ENCODE results near the gene SAMD4B.

DNA sequence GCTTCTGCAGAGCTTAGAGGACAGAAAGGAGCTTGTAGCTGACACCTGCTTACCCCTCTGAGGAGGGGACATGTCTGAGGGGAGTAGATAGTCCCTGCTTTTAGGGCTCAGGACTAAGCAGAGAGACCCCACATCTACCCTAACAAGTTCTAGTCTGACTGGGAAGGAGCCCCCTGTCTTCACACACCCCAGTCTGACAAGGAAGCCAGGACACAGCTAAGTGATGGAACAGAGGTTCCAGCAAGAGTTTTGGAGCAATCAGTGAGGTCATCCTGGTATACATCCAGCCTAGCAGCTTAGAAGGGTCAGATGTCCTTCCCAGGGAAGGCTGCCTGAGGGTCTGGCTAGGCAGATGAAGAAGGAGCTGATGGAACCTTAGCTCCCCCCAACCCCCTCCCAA is 33.7 kb downstream of the SAMD4B start:
- TF ChIP-seq, protein P1, sequence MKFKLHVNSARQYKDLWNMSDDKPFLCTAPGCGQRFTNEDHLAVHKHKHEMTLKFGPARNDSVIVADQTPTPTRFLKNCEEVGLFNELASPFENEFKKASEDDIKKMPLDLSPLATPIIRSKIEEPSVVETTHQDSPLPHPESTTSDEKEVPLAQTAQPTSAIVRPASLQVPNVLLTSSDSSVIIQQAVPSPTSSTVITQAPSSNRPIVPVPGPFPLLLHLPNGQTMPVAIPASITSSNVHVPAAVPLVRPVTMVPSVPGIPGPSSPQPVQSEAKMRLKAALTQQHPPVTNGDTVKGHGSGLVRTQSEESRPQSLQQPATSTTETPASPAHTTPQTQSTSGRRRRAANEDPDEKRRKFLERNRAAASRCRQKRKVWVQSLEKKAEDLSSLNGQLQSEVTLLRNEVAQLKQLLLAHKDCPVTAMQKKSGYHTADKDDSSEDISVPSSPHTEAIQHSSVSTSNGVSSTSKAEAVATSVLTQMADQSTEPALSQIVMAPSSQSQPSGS (CRISPR knock-in tag; IDR thresholded peaks at IDR 0.05; ENCODE audit: borderline replicate concordance, low read depth) = no peak
- TF ChIP-seq ETV6 (CRISPR knock-in tag; IDR thresholded peaks at IDR 0.05) (no peak), SP1 (CRISPR knock-in tag; conservative IDR thresholded peaks at IDR 0.05) (no peak), CTCF (IDR thresholded peaks at IDR 0.05) (no peak)

Data from WTC11 (cell line).